ENCODE results near the gene BCKDK. TPM values are rescaled to one million over a fixed set of nuclear protein-coding genes. Genes with fewer than 3 reads are reported as not detected.

BCKDK gene
- total RNA-seq, 2 experiments from 2014 or later: 49.5 to 49.7 TPM

DNA sequence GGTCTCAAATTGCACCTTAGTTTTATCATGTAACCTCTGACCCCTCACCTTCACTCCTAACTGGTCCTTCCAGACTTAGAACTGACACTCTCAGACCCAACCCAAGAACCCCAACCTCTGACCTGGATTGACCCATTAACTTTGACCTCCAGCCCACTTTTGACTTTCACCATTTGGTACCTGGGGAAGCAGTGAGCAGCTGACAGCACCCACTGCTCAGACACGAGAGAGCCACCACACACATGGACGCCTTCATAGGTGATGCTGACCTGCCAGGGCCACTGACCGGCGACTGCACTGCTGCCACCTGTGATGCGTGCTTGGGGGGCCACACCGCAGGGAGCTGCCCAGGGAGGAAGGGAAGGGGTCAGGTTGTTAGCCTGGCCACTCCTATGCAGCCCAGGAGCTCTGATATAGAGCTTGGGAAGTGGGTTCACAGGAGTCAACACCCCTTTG lies 24.9 kb downstream of the BCKDK start:
- ChIA-PET POLR2A (no interaction called here), CTCF (interaction anchor here (1.4 kb wide), 1 partner anchor 9 kb away, joined by 4 read pairs; no protein-coding TSS in a partner anchor)

DNA sequence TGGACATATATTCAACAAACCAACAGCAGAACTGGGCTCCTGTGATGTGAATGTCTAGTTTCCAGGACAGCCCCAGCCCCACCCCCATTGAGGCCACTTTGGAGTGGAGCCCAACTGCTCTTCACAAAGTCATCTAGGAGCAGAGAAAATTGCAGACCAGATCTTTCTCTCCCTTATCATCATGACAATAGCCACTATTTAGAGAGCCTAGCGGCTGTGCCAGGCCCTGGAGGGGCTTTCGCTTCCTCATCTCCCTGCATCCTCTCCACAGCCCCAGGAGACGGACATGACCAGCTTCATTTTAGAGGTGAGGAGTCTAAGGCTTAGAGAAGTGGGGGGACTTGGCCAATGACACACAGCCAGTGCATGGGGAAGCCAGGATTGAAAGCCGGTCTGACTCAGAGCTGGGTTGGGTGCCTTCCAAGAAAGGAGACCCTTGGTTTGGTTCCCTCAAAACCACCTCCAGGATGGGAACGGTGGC lies 25.9 kb downstream of the BCKDK start:
- ChIA-PET CTCF (no interaction called here), POLR2A (no interaction called here)

DNA sequence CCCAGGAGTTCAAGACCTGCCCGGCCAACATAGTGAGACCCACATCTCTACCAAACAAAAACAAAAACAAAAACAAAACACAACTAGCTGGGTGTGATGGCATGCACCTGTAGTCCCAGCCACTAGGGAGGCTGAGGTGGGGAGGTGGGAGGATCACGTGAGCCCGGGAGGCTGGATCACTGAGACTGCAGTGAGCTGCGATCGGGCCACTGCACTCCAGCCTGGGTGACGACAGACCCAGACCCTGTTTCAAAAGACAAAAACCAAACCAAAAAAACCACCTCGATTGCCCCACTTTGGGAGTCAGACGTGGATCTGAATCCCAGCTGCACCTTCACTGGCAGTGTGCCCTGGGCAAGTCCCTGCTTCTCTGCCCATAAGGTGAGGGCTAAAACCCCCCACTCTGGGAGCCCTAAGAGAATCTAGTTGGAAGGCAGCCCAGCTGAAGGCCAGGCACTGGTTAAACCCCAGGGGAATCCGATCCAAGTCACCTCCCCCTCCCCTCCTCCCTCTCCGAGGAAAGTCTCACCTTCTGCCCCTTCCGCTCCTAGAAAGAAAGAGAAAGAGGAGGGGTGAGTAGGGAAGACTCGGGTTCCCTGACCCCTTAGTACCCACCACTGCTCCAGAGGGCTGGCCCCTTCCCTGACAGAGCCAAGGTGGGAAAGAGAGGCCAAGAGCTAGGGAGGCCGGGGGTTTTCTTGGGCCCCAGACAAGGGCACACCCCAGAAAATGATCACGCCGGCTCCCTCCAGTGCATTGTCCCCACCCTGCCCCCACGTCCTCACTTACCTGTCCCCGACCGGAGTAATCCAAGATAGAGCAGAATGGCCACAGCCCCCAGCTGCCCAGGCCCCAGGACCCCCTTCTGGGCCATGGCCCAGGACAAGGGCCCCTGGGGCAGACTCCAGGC lies 26.7 kb downstream of the BCKDK start:
- CTCF ChIA-PET: no interaction called here
- POLR2A ChIA-PET: no interaction called here

DNA sequence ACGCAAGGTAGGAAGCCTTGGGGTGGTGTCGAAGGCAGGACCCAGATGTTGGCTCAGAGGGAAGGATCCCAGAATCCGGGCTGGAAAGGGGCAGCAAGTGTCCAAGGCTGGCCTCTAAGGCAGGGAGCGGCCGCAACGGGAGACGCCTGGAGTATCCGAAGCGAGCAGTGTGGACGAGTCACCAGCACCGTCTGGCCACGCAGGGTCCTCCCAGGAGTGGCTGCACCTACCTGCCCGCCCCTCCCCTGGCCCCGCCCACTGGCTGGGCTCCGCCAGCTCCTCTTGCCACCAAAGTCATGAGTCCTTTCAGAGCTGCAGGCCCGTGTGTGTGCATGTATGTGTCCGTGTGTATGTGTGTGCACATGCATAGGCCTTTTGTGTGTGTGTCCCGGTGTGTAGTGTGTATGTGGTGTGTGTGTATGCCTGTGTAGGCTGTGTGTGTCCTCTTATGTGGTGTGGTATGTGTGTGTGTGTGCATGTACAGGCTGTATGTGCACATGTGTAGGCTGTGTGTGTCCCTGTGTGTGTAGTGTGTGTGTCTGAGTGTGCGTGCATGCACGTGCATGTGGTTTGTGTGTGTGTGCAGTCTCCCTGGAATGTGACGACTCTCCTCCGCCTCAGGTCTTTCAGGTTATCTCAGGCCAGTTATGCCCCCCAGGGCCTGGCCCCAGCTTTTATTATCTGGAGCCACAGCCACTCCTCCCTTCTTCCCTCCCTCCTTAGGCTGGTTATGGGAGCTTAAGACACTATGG lies 27.5 kb downstream of the BCKDK start, which contains the start of gene PRSS8:
PRSS8 (minus strand) TSS at position 193 of the 752 bp plus-strand sequence. CDS start 229 bp downstream, outside the sequence.
- CTCF ChIA-PET: interaction anchor here (0.6 kb wide), 1 partner anchor 79 kb away, joined by 4 read pairs; no protein-coding TSS in a partner anchor
- POLR2A ChIA-PET: no interaction called here

DNA sequence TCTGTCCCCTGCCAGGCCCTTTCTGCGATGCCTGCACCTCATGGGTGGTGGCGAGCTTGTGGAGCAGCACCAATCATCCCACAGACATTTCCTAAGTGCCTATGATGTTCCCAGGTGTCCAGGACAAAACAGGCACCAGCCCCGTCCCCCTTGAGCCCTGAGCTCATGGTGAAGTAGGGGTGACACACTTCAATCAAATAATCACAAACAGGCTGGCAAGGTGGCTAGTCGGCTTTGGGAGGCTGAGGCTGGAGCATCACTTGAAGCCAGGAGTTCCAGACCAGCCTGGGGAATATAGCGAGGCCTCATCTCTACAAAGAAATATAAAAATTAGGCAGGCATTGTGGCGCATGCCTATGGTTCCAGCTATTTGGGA lies 28.1 kb downstream of the BCKDK start:
- CTCF ChIA-PET: interaction anchor here (0.6 to 2.3 kb wide), 2 partner anchors 10 to 80 kb away, joined by 4 read pairs; no protein-coding TSS in a partner anchor
- POLR2A ChIA-PET: no interaction called here

DNA sequence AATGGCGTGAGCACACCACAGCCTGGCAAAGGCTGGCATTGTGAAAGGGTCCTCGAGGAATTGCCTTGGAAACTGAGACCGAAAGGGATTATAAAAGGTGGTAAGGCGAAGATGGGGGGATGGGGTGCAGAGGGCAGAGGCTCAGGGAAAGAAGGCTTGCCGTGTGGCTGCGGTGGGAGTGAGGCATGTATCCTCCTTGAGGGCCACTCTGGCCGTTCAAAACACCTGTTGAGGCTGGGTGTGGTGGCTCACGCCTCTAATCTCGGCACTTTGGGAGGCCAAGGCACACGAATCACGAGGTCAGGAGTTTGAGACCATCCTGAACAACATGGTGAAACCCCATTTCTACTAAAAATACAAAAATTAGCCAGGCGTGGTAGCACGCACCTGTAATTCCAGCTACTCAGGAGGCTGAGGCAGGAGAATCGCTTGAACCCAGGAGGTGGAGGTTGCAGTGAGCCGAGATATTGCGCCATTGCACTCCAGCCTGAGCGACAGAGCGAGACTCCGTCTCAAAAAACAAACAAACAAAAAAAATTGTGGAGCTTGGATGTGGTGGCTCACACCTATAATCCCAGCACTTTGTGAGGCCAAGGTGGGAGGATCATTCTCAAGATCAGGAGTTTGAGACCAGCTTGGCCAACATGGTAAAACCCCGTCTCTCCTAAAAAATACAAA lies 28.8 kb downstream of the BCKDK start:
- POLR2A ChIA-PET: interaction anchor here (0.5 kb wide), 1 partner anchor 78 kb away, joined by 5 read pairs; no protein-coding TSS in a partner anchor

DNA sequence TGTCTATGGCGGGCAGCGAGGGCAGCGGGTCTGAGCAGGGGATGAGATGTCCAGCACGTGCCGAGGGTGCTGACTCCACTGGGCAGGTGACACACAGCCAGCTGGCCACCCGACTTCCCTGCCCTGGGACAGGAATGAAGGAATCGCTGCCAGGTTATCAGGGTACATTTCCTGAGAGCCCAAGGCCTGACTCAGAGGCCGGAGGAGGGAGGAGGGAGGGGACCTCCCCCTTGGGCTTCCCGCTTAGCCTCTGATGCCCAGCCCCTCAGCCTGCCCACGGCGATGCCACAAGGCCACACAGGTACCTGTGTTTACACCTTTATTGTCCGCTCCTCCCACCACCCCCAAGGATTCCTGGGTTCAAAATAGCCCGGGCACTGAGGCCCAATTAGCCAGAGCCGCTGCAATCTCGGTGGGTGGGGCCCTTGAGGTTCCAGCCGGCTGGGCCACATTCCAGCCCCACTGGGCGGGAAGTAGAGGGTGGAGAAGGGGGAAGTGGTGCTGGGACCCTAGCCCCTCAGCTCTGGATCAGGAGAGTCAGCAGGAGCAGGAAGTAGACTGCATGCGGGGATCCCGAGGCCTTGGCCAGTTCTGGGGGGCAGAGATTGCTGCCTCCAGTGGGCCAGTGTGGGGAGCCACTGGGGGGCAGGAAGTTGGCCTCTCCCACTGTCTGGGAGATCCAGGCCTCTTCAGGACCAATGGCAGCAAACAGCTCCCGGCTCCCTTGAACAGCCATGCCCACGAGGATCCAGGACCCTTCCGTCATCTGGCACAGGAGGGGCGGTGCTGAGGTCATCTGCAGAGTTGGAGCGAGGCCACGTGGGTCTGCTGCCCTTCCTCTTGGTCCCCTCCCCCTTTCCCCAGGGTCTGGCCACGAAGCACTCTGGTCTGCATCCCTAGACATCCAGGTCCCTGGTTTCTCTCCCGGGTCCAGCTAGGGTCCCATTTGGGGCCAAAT lies 30.7 kb downstream of the BCKDK start:
- CTCF ChIA-PET: interaction anchor here (0.6 to 0.7 kb wide), 3 partner anchors 49 to 702 kb away, joined by 3 to 4 read pairs (median 3); no protein-coding TSS in a partner anchor
- POLR2A ChIA-PET: no interaction called here

More for the DNA sequence above, 28.8 kb downstream of the BCKDK start:
- CTCF ChIA-PET: interaction anchor here (2.3 kb wide), 1 partner anchor 11 kb away, joined by 4 read pairs; no protein-coding TSS in a partner anchor

DNA sequence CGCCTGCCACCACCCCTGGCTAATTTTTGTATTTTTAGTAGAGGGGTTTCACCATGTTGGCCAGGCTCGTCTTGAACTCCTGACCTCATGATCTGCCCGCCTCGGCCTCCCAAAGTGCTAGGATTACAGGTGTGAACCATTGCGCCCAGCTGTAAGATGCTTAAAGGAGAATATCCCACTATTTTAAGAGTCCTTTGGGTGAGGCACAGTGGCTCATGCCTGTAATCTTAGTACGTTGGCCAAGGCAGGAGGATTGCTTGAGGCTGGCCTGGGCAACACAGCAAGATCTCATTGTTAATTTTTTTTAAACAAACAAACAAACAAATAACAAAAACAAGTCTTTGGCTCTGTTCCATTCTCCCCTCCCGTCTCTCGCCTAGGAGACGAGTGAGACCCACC lies 32.9 kb downstream of the BCKDK start:
- CTCF ChIA-PET: interaction anchor here (1.8 to 3.3 kb wide), 3 partner anchors 20 to 39 kb away, joined by 8 to 18 read pairs (median 14); partner anchors contain the start of genes FUS and KAT8
- POLR2A ChIA-PET: interaction anchor here (2.6 kb wide), 1 partner anchor 39 kb away, joined by 22 read pairs; the partner anchor contains the start of gene FUS

DNA sequence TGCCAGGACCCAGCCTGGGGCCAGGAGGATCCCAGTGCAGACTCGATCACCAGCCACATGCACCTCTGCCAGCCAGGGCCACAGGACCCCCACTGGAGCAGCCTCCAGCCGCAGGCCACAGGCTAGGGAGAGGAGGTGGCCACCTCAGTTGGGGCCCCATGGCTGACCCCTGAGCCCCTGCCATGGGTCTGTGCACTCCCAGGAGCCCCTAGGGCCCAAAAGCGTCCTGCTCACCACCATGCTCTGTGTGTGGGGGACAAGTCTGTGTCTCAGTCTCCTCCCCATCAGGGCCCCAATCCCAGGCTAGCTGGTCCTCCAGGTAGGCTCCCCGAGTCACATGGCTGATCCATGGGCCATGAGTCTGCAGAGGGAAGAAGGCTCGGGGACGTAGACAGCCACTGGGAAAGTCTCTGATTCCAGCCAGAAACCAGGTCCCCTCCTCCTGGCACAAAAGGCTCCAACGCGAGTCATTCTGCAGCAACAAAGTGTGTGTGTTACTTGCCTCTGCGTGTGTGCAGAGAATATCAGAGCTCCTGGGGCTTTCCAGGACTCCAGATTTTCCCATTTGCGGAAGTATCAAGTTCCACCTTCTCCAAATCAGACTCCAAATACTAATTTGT lies 33.4 kb downstream of the BCKDK start:
- CTCF ChIA-PET: interaction anchor here (0.7 to 3.3 kb wide), 28 partner anchors 8 to 319 kb away, joined by 3 to 18 read pairs (median 5); partner anchors contain the start of genes FUS, HSD3B7, KAT8 and PYCARD

DNA sequence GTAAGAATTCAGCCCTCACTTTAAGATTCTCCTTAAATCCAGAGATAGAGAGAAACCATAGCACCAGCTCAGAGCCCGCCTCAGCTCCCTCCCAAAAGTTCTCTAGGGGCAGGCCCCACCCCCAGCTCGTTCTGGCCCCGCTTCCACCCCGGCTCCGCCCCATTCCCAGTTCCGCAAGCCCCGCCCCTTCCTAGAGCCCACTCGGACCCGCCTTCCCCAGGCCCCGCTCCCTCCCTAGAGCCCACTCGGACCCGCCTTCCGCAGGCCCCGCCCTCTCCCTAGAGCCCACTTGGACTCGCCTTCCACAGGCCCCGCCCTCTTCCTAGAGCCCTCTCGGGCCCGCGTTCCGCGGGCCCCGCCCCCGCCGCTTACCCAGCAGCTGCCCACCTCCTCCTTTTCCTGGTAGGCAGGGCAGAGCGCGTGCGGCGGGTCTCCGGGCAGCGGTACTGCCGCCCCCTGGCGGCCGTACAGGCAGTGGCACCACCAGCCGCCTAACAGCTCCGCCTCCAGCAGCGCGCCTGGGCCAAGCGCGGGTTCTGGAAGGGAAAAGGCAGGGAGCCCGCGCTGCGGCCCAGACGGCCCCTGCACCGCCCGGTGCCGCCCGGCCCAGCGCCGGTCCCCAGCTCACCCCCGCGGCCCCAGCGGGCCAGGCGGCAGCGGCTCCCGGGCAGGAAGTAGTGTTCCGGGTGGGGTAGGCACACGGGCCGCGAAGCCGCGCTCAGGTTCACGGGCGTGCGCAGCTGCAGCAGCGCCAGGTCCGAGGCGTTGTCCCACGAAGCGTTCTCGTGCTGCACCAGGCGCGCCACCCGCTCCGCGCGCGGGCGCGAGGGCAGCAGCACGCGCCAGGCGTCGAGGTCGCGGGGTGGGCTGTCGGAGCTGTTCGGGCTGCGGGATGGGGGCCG lies 34.2 kb downstream of the BCKDK start:
- ChIA-PET CTCF (interaction anchor here (0.6 to 3.3 kb wide), 33 partner anchors 9 to 536 kb away, joined by 3 to 18 read pairs (median 4); partner anchors contain the start of genes FUS, HSD3B7, KAT8 and PYCARD), POLR2A (interaction anchor here (0.5 to 2.9 kb wide), 13 partner anchors 22 to 318 kb away, joined by 3 to 27 read pairs (median 4); partner anchors contain the start of genes FUS, KAT8, ZNF646 and ZNF668)

More for the DNA sequence above, 33.4 kb downstream of the BCKDK start:
- POLR2A ChIA-PET: interaction anchor here (0.6 to 2.9 kb wide), 10 partner anchors 21 to 319 kb away, joined by 3 to 27 read pairs (median 5); partner anchors contain the start of genes FUS, KAT8, ZNF646 and ZNF668

DNA sequence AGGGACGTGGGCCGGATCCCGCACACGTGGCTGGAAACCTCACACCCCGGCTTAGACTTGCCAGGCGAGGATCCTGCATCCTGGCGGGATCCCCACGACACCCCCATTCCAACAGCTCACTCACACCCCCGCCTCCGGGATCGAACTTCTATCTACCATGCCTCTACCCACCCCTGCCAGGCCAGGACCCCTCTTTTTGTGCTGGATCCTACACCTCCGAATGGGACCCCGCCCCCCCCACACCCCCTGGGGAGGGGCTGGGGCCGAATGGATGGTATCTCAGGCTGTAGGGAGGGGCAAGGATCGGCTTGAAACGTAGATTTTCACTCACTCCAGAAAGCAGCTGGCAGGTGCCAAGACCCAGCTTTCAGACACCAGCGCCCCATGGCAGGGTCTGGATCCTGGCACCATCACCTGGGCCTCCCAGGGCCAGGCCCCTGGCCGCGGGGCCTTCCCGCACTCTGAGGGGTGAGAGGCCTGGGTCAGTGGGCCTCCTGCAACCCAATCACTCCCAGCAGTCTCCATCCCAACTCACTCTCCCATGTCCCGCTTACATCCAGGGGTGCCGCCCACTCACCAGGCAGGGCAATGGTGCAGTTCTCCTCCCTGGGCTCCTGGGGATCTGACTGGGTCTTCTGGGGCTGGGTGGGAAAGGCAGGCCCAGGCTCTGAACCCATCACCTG lies 35.0 kb downstream of the BCKDK start:
- POLR2A ChIA-PET: interaction anchor here (0.6 to 2.9 kb wide), 7 partner anchors 25 to 318 kb away, joined by 3 to 27 read pairs (median 6); partner anchors contain the start of genes FUS, KAT8, ZNF646 and ZNF668
- CTCF ChIA-PET: interaction anchor here (0.6 to 3.3 kb wide), 26 partner anchors 8 to 536 kb away, joined by 3 to 18 read pairs (median 6); partner anchors contain the start of genes FUS, HSD3B7, KAT8 and PYCARD

DNA sequence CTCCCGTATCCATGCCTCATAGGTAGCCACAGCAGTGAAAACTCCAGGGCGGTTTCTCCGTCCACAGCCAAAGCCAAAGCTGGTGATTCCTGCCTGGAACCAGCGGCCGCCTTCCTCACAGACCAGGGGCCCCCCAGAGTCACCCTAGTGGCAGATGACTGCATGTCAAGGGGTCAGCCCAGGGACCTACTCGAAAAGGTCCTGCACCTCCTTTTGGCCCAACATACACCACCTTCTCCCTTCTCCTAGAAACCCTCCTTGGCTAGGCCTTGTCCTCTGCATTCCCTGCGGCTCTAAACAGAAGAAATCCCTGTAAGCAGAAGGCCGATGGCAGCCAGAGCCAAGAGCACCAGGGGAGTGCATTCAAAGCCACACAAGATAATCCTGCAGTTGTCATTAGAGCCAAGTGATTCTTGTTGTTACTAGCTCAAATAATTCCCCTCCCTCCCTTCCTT lies 35.5 kb downstream of the BCKDK start:
- CTCF ChIA-PET: interaction anchor here (0.9 to 3.3 kb wide), 3 partner anchors 36 to 293 kb away, joined by 3 to 14 read pairs (median 3); partner anchors contain the start of gene FUS
- POLR2A ChIA-PET: interaction anchor here (2.6 to 2.9 kb wide), 2 partner anchors 26 to 36 kb away, joined by 22 to 27 read pairs; partner anchors contain the start of genes FUS and KAT8

DNA sequence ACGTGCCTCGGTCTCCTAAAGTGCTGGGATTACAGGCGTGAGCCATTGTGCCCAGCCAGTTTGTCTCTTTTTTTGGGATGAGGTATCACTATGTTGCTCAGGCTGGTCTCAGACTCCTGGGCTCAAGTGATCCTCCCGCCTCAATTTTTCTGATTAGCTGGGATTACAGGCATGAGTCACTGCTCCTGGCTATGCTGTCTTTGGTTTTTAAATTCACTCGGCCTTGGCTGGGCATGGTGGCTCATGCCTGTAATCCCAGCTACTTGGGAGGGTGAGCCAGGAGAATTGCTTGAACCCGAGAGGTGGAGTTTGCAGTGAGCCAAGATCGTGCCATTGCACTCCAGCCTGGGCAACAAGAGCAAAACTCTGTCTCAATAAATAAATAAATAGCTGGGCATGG lies 36.2 kb downstream of the BCKDK start:
- POLR2A ChIA-PET: interaction anchor here (2.9 kb wide), 1 partner anchor 26 kb away, joined by 27 read pairs; the partner anchor contains the start of gene KAT8
- CTCF ChIA-PET: interaction anchor here (0.6 to 3.3 kb wide), 5 partner anchors 35 to 316 kb away, joined by 3 to 14 read pairs (median 4); partner anchors contain the start of gene FUS

DNA sequence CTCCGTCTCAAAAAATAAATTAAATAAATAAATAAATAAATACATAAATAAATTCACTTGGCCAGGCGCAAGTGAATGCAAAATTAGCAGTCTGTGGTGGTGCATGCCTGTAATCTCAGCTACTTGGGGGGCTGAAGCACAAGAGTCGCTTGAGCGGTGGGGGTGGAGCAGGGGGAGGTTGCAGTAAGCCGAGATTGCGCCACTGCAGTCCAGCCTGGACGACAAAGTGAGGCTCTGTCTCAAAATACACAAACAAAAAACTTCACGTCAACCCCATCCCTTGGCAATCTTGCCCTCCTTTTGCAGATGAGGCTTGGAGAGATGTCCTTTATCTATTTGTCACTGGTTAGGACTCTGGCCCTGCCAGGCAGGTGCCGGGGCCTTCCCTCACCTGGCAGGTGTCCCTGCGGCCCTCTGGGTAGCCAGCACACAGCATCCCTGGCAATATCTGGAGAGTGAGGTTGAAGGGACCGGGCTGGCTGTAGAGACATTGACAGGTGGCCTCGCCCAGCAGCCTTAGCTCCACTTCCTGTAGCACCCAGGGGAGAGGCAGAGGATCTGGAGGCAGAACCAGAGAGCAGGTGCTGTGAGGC lies 37.3 kb downstream of the BCKDK start:
- CTCF ChIA-PET: interaction anchor here (0.7 to 1.3 kb wide), 2 partner anchors 161 to 315 kb away, joined by 3 to 7 read pairs; no protein-coding TSS in a partner anchor
- POLR2A ChIA-PET: no interaction called here

Data from activated CD8-positive, alpha-beta memory T cell treated with anti-CD3 and anti-CD28 coated beads for 36 hours (primary cell).